Kidney tubule cell (primary cell): ENCODE results near the gene TMEM178B.
A peak's percentile ranks its signal among the peaks of the same experiment; 100 is the strongest.

Experiments used
- DNase-seq: peaks from one replicate; pipeline ENCODE4 v3.0.0-alpha.2; 2018; ENCODE audit warnings: low spot score

TMEM178B gene

GRCh38 chr7:141221007-141221612 lies 147.2 kb downstream of the TMEM178B start:
- DNase-seq = peak; percentile 9

DNA sequence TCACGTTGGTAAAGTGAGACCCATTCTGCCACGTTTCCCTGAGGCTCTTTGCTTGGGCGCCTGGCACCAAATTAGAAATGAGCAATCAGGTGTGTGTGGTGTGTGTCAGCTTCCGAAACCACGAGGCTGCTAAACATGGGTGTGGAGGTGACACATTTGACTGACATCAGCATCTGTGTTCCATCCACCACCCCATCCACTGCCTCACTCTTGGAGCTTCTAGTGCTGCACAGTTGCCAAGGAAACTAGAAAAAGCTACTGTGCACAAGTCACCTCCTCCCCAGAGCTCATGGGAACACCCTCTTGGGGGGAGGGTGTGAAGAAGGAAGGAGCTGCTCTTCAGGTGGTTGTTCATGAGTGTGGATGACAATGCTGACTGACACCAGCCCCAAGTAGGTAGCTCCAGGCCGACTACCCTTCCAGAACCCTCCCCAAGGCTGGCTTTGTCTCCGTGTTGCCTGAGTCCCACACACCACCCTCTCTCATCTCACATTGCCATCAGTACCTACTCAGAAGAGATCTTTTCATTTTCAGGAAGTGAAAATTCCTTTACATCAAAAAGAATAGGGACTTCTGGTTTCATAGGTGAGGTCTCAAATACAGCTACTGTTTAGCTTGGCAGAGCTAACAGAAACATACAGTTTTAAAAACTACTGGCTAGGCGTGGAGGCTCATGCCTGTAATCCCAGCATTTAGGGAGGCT lies 152.2 kb downstream of the TMEM178B start:
- peak; percentile 43 for DNase-seq

GRCh38 chr7:141227454-141227853 lies 153.6 kb downstream of the TMEM178B start:
- peak; percentile 14 for DNase-seq

GRCh38 chr7:141228482-141228881 lies 154.6 kb downstream of the TMEM178B start:
- no peak for DNase-seq

- peak; percentile 48 for DNase-seq
These were observed 157.3 kb downstream of the TMEM178B start for GRCh38 chr7:141231018-141231792.

DNA sequence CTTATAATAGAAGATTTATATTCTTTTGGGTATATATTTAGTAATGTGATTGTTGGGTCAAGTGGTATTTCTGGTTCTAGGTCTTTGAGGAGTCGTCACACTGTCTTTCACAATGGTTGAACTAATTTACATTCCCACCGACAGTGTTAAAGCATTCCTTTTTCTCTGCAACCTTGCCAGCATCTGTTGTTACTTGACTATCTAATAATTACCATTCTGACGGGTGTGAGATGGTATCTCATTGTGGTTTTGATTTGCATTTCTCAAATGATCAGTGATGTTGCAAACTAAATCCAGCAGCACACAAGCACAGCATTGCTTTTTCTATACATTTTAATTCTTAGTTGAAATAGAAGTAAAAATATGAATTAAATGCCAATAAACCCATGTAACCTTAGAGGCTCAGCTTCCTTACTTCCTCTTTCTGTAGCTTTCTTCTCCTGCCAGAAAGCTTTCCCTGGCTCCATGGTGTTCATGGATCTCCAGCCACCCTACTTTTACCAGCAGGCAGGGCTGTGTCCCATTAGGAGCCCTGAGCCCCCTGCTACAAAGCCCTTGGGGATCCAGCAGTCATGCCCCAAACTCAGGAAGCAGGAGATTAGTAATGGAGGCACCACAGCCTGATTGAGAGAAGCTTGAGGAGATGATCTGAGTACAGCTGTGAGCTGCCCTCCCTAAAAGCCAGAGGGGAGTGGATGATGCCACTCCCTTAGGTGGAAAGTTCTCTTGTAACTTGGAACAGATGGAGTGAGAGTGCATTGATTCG lies 158.6 kb downstream of the TMEM178B start:
- no peak for DNase-seq

GRCh38 chr7:141234335-141235105 lies 160.7 kb downstream of the TMEM178B start:
- DNase-seq = no peak

GRCh38 chr7:141235656-141236055 lies 161.8 kb downstream of the TMEM178B start:
- no peak for DNase-seq

DNA sequence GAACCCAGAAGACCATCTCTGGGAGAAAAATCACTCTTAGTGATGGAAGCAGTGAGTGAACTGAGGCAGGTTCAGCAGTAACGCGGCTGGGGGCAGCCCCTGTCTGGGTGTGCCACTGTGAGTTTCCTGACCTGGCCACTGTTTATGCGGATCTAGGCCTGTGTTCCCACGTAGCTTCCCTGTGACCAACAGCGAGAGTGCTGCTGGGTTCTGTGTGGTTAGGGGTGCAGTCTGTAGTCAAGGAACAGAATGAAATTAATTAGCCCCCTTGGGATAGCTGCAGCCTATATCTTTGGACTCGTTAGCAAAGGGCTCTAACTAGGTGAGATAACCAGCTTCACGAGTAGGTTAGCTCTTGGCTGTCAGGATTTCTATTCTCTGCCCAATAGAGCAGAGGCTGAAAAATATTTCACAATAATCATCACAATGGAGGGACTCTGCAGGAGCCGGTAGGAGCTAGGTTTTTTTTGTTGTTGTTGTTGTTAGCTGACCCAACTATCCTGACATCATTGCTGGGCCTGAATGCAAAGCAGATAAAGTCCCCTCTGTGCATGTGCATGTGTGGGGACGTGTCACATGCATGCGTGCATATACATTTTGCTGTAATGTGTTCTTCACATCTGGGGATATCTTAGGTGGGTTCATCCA lies 164.9 kb downstream of the TMEM178B start:
- DNase-seq = no peak

- DNase-seq = no peak
These were observed 165.8 kb downstream of the TMEM178B start for GRCh38 chr7:141239661-141240060.

GRCh38 chr7:141242568-141242967 lies 168.7 kb downstream of the TMEM178B start:
- DNase-seq = no peak

DNA sequence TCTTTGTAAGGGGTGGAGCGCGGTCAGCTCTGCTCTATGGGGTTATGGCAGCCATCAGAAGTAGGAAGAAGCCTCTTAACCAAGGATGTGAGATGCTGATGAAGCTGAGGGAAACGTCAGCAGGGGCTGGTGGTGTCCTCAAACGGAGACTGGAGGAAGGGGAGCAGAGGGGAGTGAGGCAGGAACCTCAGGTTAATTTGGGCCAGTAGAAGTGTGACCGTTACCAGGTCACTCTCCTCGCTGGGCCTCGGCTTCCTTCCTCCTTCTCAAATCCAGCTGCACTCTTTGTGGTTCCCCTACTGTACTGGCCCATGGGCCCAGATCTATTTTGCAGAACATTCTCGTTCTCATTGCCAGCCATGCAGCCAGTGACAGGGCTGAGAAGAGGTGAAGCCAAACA lies 169.5 kb downstream of the TMEM178B start:
- no peak for DNase-seq

DNA sequence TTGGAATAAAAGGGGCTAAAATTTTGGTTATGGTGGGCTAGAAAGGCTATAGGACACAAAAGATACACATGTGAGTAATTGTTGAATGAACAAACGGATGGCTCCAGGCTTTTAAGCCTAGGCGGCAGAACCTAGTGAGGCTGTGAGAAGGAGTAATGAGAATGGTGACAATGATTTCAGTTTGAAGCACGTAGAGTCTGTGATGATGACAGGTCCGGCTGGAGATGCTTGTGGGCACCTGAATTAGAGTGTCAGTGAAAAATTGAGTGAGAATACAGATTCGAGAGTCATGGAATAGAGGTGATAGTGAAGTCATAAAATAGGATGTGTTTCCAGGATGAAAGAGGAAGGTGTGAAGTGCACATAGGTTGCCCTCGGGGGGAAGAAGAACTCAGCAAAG lies 170.6 kb downstream of the TMEM178B start:
- DNase-seq = no peak

GRCh38 chr7:141246426-141246825 lies 172.6 kb downstream of the TMEM178B start:
- no peak for DNase-seq

GRCh38 chr7:141251180-141251579 lies 177.3 kb downstream of the TMEM178B start:
- DNase-seq = no peak

DNA sequence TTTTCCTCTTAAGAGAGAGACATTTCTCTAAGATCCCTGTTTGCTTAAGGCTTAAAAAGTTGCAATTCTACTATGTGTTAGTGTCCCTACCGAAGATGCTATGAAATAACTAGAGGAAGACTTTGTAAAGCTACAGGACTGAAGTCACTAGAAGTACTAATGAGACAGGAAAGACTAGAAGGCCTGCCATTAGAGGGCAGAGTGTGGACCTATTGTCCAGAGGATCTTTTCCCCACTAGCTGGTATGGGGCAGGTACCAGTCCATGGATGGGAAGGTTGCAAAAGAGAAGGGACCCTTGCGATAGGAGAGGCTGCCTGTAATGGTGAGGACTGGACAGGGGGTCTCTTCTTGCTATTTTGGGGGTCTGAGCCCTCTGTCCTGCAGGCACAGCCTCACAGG lies 178.1 kb downstream of the TMEM178B start:
- no peak for DNase-seq

DNA sequence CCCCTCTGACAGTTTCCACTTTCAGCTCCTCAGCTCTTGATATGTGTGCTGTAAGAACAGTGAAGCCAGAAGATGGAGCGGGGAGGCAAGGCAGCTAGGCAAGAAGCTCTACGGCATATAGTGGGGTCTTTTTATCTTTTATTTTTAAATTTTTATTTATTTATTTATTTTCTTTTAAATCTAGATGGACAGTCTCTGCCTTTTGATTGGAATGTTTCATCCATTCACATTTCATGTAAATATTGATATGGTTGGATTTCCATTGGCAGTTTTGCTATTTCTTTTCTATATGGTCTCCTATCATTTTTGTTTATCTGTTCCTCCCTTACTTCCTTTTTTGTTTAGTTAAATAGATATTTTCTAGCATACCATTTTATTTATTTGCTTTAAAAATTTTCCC lies 183.7 kb downstream of the TMEM178B start:
- DNase-seq = no peak

DNA sequence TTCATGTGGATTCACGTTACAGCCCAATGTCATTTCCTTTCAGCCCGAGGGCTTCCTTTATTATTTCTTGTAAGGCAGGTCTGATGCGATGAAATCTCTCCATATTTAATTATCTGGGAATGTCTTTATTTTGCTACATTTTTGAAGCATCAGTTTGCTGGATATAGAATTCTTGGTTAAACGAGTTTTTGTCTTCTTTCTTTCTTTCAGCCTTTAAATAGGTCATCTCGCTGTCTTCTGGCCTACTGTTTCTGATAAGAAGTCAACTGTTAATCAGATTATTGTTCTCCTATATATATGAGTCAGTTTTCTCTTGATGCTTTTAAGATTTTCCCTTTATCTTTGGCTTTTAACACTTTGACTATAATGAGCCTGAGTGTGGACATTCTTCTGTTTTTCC lies 184.7 kb downstream of the TMEM178B start:
- DNase-seq = no peak

DNA sequence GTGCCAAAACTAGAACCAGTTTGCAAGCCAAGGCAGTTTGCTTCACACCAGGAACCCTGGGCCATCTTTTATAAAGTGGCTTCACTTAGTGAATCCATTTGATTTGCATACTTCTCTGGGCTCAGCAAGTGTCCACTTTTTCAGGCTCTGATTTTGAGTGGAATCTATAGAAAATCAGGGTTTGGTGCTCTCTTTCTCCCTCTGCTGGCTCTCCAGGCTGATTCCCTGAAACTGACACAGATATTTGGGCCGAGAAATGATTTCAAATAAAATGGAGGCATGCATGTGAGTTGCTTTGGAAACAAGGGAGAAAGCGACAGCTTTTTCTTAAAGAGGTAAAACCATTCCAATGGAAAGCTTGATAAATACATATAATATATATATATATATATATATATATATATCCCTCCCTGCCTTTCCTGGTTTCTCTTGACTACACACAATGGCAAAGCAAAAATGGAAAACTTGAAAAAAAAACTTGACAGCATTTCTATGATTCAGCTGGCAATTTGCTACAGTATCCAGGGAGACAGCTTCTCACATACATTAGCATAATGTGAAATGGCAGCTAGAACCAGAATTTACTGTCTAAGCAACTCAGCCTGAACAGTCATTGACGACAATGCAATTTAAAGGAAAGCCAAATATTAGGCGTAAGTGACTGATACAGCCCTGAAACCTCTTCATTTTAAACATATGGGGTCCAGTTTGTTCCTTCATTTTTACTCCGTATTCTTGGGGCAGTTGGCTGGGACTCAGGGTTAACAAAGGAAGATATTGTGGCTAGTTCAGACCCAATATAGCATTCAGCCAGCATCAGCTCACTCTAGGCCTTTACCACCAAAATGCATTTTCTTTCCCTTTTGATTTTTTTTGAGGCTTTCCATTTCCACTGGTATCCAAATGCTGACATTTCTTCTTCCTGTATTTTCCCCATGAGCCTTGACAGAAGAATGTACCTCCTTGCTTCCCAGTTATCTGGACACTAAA lies 188.5 kb downstream of the TMEM178B start:
- no peak for DNase-seq

GRCh38 chr7:141263508-141263907 lies 189.6 kb downstream of the TMEM178B start:
- DNase-seq = peak; percentile 16
